ENCODE measurements around the gene TMEM204. TPM values are rescaled to one million over a fixed set of nuclear protein-coding genes. Genes with fewer than 3 reads are reported as not detected.

Gene TMEM204
- polyA plus RNA-seq, 4 donors = 14.7 to 22.7 (median 19.2) TPM

GRCh38 chr16:1536601-1537000, 3.1 kb downstream of the TMEM204 start:
- DNase-seq (ENCODE audit: low read depth in 4 of 4, low spot score in 3 of 4) = no peak

GRCh38 chr16:1537138-1537577, 3.7 kb downstream of the TMEM204 start:
- no peak for DNase-seq (ENCODE audit: low read depth in 4 of 4, low spot score in 3 of 4)

DNA sequence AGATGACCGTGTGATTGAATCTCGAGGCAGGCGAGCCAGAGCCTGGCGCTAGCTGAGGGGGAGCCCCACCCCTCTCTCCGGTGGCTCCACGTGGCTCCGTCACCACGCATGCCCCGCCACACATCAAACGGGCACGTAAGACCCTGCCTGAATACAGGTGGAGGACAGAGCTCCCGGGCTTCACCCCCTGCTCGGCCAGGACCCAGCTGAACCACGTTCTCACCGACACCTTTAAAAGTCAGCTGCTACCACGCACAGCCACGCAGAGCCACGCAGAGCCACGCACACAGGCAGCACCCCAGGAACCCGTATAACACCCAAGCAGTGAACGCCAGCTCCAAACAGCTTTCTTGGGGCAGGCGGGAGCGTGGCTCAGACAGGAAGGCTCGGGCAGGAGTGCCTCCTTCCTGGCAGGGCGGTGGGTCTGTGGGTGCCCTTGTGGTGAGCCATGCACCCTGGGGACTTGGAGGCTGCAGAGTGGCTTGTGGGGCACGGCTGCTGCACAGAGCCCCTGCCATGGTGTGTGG, 4.4 kb downstream of the TMEM204 start:
- no peak for DNase-seq (ENCODE audit: low read depth in 4 of 4, low spot score in 3 of 4)

DNA sequence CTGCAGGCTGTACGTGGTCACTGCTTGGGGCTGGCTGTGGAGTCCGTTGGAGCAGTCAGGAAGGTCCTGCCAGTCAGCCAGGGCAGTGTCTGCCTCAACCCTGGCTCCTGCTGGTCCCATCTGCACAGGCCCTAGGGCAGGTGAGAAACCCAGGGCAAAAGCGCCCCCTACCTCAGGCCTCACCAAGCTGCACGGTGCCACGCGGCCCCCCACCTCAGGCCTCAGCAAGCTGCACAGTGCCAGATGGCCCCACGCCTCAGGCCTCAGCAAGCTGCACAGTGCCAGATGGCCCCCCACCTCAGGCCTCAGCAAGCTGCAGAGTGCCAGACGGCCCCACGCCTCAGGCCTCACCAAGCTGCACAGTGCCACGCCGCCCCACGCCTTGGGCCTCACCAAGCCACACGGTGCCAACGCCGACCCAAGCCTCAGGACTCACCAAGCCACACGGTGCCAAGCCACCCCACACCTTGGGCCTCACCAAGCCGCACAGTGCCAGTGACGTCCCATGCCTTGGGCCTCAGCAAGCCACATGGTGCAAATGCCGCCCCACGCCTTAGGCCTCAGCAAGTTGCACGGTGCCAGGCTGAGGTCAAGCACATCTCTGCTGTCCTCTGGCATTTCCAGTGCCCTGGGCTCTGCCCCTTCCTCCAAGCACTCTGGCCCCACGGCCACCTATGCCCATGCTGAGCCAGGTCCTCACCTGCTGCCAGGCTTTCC, 5.5 kb downstream of the TMEM204 start:
- DNase-seq (ENCODE audit: low read depth in 4 of 4, low spot score in 3 of 4) = no peak

GRCh38 chr16:1539720-1540555, 6.5 kb downstream of the TMEM204 start:
- DNase-seq (ENCODE audit: low read depth in 4 of 4, low spot score in 3 of 4) = no peak

DNA sequence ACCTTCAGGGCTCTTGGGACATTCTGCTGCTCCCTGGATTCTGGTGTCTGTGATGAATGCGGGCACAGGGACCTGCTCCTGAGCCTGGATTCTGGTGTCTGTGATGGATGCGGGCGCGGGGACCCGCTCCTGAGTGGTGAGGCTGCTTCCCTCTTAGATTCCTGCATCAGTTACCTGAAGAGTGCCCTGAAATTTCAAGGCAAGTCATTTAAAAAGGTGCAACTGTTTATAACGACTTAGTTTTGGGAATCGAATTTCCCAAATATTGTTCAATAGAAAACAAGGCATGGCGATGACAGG, 7.0 kb downstream of the TMEM204 start:
- DNase-seq (ENCODE audit: low read depth in 4 of 4, low spot score in 3 of 4) = no peak

DNA sequence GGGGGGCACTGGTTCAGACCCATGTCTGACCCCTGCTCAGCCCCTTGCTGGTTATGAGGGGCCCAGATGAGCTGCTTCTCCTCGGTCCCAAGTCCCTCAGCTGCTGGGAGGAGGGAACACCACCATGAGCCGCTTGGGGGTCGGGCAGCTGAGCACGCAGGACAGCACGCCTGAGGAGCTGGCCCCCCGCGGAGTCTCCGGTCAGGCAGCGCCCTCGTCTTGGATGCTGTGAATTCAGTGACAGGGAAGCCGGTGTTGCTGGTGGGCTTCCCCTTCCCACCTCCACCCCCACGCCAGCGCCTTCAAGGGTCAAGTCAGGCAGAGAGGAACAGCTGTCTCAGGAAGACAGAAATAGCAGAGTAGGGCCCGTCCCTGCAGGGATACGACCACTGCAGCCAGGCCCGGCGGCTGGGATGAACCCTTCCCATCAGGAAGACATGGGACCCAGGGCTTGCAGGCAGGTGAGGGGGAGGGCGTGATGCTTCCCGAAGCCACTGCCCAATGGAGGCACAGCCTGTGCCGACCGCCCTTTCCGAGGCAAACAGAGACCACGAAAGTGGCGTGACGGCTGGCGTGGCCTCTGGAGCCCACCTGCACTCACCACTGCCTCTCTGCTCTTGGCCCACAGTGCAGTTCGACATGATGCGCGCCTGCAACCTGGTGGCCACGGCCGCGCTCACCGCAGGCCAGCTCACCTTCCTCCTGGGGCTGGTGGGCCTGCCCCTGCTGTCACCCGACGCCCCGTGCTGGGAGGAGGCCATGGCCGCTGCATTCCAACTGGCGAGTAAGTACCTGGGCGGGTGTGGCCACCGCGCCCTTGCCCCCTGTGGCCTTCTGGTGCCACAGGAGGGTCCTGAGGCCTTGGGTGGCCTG, 8.1 kb downstream of the TMEM204 start:
- DNase-seq (ENCODE audit: low read depth in 4 of 4, low spot score in 3 of 4) = no peak

GRCh38 chr16:1542166-1542500, 8.7 kb downstream of the TMEM204 start:
- DNase-seq (ENCODE audit: low read depth in 4 of 4, low spot score in 3 of 4) = no peak

DNA sequence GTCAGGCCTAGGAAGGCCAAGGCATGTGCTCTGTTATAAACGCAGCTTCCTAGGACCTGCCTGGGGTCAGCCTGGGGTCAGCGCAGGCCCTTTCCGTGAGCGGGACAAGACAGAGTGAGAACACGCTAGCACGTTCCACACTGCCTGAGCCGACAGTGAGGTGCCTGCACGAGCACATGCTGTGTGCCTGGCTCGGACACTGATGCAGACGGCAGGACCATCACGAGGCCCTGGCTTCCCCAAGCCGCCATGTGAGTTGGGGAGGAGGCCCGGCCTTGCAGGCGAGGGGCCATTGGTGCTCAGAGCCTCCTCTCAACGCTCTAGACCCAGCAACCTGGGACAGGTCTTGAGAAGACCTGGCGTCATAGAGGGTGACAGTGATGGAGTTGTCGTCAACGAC, 9.1 kb downstream of the TMEM204 start:
- DNase-seq (ENCODE audit: low read depth in 4 of 4, low spot score in 3 of 4) = no peak

- peak in 1 of 4 donors; percentile 53 for DNase-seq (ENCODE audit: low read depth in 4 of 4, low spot score in 3 of 4)
These were observed 9.8 kb downstream of the TMEM204 start for GRCh38 chr16:1543085-1543896.

DNA sequence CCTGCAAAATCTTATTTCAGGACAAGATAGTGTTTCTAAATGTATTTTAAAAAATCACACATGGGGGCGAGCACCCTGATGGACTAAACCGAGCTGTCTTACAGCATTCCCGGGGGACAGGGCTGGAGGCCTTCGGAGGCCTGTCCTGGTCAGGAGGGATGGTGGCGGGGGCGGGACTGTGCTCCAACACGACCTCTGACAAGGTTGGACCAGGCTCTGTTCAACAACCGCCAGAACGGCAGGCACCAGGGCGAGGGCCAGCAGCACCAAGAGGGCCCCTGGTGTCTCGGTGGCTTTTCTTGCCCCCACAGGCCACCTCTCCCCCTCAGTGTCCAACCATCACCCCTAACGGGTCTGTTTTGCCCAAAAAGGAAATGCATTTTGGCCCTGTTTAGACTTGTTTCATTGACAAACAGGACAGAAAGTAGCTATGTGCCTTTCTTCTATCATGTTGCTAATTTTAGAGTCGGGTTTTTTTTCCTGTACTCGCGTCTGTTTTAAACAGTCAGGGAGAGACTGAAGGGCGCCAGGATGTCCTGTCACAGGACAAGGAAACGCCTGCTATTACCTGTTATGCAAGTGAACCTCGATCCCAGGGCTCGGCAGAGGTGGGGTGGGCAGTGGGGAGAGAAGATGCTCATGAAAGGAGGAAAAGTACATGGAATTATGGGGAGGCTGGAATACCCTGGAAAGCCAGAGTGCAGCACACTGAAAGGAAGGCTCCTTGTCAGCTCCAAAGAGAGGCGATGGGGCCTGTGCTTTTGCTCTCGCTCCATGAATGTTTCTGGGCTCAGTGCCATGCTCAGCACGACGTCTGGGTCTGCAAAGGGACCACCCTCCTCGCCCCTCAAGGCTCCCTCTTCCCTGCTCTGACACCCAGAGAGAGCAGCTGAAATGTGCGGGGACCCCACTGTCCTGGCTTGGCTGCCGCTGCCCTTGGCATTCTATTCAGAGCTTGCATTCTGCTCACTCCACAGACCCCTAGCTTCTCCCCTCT, 11.9 kb downstream of the TMEM204 start:
- DNase-seq (ENCODE audit: low read depth in 4 of 4, low spot score in 3 of 4) = no peak

GRCh38 chr16:1546430-1546829, 13.0 kb downstream of the TMEM204 start:
- no peak for DNase-seq (ENCODE audit: low read depth in 4 of 4, low spot score in 3 of 4)

DNA sequence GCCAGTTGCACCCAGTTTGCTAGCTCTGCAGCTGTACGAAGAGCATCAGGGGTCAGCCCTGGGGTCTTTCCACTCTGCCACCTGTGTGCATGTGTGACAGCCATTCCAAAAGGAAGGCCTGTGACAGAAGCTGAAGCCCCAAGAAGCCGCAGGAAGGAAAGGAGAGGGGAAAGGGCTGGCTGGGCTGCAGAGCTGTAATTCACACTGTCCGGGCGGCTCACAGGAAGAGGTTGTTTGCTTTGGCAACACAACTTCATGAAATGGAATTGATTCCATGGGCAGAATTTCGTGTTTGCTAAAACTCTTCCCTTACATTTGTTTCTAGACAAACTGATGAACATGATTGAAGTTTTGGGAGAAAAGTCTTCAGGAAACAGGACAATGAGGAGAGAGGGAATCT, 14.8 kb downstream of the TMEM204 start:
- no peak for DNase-seq (ENCODE audit: low read depth in 4 of 4, low spot score in 3 of 4)

GRCh38 chr16:1548727-1549126, 15.3 kb downstream of the TMEM204 start:
- no peak for DNase-seq (ENCODE audit: low read depth in 4 of 4, low spot score in 3 of 4)

DNA sequence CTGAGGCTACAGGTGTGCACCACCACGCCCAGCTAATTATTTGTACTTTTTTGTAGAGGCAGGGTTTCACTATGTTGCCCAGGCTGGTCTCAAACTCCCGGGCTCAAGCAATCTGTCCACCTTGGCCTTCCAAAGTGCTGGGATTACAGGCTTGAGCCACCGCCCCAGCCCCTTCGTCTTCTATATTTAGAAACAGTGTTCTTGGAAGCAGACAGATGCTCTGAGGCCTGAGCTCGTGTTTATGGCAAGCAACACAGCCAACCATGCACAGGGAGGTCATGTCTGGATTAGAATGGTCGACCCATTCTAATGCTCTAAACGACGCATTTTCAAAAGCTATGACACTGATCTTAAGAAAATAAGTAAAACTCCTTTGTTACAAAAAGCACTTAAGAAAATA, 16.6 kb downstream of the TMEM204 start:
- DNase-seq (ENCODE audit: low read depth in 4 of 4, low spot score in 3 of 4) = no peak

DNA sequence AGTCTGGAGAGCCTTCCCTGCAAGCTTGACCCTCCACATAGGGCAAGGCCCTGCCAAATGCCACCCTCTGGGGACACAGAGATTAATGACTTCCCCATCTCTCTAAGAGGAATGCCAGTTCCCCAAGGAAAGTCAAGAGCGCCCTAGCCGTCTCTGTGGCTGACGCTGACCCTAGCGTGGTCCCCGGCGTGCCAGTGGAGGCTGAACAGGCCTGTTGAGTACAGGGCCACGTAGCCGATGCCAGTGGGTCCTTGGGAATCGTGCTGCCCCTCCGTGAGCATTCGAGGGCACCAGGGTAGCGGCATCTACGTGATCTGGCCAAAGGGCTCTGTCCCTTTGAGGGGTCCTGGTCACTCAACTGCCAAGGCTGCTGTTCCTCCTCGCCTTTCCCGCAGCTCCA, 17.2 kb downstream of the TMEM204 start:
- no peak for DNase-seq (ENCODE audit: low read depth in 4 of 4, low spot score in 3 of 4)

DNA sequence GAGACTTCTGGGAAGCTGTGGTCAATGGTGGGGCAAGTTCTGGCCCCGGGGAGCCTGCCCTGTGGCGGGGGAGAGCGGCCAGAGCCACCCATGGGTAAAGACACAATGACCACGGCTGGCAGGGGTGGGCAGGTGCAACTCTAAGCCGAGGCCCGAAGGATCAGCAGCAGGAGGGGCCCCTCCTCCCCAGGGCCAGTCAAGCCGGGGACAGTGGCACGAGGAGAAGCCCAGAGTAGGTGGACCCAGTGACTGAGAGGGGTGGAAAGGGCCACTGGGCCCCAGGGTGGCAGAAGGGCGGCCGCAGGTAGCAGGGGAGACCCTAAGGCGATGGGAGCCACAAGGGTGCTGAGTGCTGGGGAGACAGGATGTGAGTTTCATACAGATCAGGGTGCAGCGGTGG, 17.7 kb downstream of the TMEM204 start:
- DNase-seq (ENCODE audit: low read depth in 4 of 4, low spot score in 3 of 4) = no peak

GRCh38 chr16:1552129-1552528, 18.7 kb downstream of the TMEM204 start:
- no peak for DNase-seq (ENCODE audit: low read depth in 4 of 4, low spot score in 3 of 4)
